ENCODE results near the gene GLTP.

The GLTP gene

GRCh38 chr12:109844091-109844490 is 36.2 kb downstream of the GLTP start:
- DNase-seq (ENCODE audit: low read depth in 2 of 2) = no peak

GRCh38 chr12:109842021-109842420 is 38.3 kb downstream of the GLTP start:
- no peak for DNase-seq (ENCODE audit: low read depth in 2 of 2)

- no peak for DNase-seq (ENCODE audit: low read depth in 2 of 2)
Measured at GRCh38 chr12:109841356-109841755, 39.0 kb downstream of the GLTP start.

GRCh38 chr12:109840305-109841074 is 39.9 kb downstream of the GLTP start:
- no peak for DNase-seq (ENCODE audit: low read depth in 2 of 2)

GRCh38 chr12:109839444-109839843 is 40.9 kb downstream of the GLTP start:
- no peak for DNase-seq (ENCODE audit: low read depth in 2 of 2)

GRCh38 chr12:109836916-109837315 is 43.4 kb downstream of the GLTP start:
- DNase-seq (ENCODE audit: low read depth in 2 of 2) = no peak

- no peak for DNase-seq (ENCODE audit: low read depth in 2 of 2)
Measured at GRCh38 chr12:109835827-109836226, 44.5 kb downstream of the GLTP start.

- DNase-seq (ENCODE audit: low read depth in 2 of 2) = no peak
Measured at GRCh38 chr12:109833307-109834189, 46.8 kb downstream of the GLTP start, which contains the start of gene TRPV4. TRPV4 (minus strand) TSS chr12:109833398; CDS start chr12:109814796, 18,602 bp downstream.

GRCh38 chr12:109832541-109833306 is 47.6 kb downstream of the GLTP start:
- no peak for DNase-seq (ENCODE audit: low read depth in 2 of 2)

GRCh38 chr12:109831929-109832328 is 48.4 kb downstream of the GLTP start:
- DNase-seq (ENCODE audit: low read depth in 2 of 2) = no peak

- no peak for DNase-seq (ENCODE audit: low read depth in 2 of 2)
Measured at GRCh38 chr12:109831365-109831764, 49.0 kb downstream of the GLTP start.

GRCh38 chr12:109830718-109831117 is 49.6 kb downstream of the GLTP start:
- DNase-seq (ENCODE audit: low read depth in 2 of 2) = no peak

- no peak for DNase-seq (ENCODE audit: low read depth in 2 of 2)
Measured at GRCh38 chr12:109830267-109830666, 50.1 kb downstream of the GLTP start.

- DNase-seq (ENCODE audit: low read depth in 2 of 2) = no peak
Measured at GRCh38 chr12:109829667-109830066, 50.7 kb downstream of the GLTP start.

GRCh38 chr12:109828754-109829511 is 51.4 kb downstream of the GLTP start:
- no peak for DNase-seq (ENCODE audit: low read depth in 2 of 2)

GRCh38 chr12:109827566-109828550 is 52.5 kb downstream of the GLTP start:
- DNase-seq (ENCODE audit: low read depth in 2 of 2) = no peak

- DNase-seq (ENCODE audit: low read depth in 2 of 2) = no peak
Measured at GRCh38 chr12:109827080-109827479, 53.3 kb downstream of the GLTP start.

GRCh38 chr12:109824731-109825130 is 55.6 kb downstream of the GLTP start:
- DNase-seq (ENCODE audit: low read depth in 2 of 2) = no peak

GRCh38 chr12:109822951-109823411 is 57.4 kb downstream of the GLTP start:
- DNase-seq (ENCODE audit: low read depth in 2 of 2) = no peak

GRCh38 chr12:109822416-109822815 is 57.9 kb downstream of the GLTP start:
- no peak for DNase-seq (ENCODE audit: low read depth in 2 of 2)

Data from stimulated activated CD8-positive, alpha-beta memory T cell treated with anti-CD3 and anti-CD28 coated beads, Interleukin-7, amount 100 ng/mL, for 4 hours (primary cell).